ENCODE data around the gene KRT76.
"Not testable (repeated sequence)": the region's sequence is repeated elsewhere in the genome, so short reads cannot be mapped to it uniquely, and the experiment has no call there.

Gene KRT76

GRCh38 chr12:52796429-52796794 lies 19.3 kb upstream of the KRT76 start:
- DNase-seq: no peak

DNA sequence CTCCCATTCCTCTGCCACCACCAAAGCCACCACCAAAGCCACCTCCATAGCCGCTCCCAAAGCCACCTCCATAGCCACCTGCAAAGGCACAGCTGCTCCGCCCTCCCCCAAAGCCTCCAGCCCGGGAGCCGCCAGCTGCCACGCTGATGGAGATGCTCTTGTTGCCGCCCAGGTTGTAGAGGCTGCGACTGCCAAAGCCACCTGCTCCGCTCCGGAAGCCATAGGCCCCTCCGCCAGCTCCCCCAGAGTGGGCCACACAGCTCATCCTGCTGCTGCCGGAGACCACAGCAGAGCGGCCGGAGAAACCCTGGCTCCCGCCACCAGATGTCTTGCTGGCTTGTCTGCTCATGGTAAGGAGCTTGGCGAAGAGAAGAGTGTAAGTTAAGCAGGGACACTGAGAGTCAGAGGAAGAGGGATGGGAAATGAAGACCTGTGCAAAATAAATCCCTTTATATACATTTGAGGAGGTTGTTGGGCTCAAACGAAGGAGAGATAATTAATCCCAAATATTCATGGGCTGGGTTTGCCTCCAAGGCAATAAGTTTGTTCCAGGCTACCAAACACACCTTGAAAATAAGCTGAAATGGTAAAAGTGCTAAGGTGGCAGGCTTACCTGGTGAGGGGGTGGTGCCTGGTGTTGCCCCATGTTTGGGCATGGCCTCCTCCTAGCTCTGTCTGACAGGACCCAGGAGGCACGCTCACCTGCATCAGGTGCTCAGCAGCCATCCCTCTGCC lies 18.7 kb upstream of the KRT76 start, which contains the start of gene KRT3:
Gene KRT3 (minus strand): TSS at position 424 of the 735 bp plus-strand sequence. CDS start 75 bp downstream, at position 349.
- no peak for DNase-seq

DNA sequence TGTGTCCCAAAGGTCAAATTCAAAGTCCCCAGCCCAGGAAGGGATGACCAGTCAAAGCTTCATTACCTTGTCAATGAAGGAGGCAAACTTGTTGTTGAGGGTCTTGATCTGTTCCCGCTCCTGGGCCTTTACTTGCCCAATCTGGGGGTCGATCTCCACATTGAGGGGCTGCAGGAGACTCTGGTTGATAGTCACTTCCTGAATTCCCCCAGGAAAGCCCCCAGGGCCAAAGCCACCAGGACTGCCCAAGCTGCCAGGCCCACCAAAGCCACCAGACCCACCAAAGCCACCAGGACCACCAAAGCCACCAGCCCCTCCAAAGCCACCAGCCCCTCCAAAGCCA lies 18.2 kb upstream of the KRT76 start:
- not testable (repeated sequence) for DNase-seq

DNA sequence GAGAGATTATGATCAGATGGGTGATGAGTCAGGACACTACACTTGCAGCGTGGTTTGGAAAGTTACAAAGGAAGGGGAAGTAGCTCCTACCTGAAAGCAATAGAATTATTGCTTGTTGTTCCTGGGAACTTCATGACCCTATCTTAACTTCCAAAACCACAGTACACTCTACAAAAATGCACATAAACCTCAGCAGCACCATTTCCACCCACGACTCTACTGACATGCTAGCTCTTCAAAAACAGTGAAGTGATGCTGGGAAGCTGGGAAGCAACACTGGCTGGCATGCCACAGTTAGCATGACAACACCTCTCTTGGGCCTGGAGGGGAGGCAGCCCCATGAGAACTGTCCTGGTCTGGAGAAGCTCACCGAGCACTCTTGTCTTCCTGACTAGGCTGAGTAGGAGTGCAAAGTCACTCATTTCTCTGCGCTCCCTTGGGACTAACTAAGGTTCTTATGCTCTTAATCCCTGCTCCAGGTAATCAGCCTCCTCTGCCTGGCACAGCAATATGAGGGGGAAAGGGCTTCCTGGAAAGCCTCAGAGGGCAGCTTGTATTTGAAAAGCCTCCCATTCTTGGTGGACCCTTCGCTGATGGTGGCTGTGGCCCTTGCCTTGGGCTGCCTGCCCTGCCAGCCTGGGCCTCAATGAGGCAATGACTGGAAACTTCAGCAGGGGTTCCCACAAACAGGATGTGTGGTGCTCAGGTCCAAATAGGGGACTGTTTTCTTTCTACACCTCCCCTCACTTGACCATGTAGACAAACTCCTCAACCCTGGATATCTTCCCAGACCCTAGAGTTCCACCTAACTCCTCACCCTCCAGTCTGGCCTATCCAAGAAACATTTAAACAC lies 17.6 kb upstream of the KRT76 start:
- no peak for DNase-seq

DNA sequence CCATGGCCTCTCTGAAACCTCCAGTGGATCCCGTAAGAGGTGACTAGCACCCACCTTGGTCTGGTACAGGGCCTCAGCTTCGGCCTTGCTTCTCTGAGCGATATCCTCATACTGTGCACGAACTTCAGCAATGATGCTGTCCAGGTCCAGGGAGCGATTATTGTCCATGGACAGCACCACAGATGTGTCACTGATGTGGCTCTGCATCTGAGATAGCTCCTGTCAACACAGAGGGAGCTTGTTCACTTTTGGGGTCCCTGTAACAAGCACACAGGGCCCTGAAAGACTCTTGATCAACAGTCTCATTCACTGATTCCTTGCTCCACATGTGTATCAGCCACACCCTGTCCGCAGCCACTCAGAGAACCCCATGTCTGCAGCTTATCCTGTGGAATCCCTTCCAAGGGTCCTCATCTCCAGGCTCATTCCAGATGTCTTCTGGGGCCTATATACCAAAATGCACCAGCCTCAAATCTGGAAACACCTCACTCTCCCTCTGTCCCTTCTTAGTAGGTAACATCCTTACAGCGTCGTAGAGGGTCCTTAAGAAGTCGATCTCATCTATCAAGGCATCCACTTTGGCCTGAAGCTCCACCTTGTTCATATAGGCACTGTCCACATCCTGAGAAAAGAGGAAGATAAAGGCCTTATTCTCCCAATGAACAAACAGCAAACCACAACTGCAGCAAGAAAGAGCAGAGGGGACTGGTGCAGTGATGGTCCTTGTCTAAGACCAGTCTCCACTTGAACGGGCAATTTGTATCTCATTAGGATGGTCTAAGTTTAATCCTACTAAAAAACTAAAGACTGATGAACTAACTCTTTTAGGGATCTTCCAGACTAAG lies 15.3 kb upstream of the KRT76 start:
- no peak for DNase-seq

DNA sequence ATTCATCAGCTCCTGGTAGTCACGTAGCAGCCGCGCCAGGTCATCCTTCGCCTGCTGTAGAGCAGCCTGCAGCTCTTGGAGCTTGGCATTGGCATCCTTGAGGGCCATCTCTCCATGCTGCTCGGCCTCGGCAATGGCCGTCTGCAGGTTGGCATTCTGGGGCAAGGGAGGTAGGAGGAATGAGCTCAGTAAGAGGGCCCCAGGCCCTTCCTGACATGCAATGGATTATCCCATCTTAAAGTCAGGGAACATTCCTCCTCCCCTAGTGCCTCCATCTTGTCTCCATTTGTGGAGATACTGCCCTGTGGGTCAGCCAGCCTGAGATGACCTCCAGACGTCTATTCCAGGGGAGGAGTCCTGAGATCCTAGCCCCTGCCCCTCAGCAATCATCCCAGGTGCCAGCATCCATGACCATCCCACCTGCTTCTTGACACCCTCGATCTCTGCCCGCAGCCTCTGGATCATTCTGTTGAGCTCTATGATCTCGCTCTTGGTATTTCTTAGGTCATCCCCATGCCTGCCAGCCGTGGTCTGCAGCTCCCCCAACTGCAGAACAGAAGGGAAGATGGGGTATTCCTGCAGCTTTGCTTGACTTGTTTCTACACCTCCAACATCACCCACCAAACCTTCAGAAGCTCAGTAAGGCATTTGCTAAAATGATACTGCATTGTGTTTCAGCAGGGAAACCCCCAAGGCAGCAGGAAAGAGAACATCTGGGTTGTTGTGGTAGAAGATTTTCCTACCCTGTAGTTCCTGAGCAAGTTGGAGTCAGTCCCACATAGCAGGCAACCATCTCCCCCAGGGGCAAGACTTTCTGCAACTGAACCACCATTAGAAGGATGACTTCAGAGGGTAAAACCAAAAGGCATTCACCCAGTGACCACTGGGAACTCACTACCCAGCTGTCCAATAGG lies 14.4 kb upstream of the KRT76 start:
- DNase-seq: no peak

GRCh38 chr12:52790427-52791270 lies 13.5 kb upstream of the KRT76 start:
- no peak for DNase-seq

GRCh38 chr12:52789637-52790426 lies 12.7 kb upstream of the KRT76 start:
- no peak for DNase-seq

- DNase-seq: no peak
These were observed 11.9 kb upstream of the KRT76 start for GRCh38 chr12:52788876-52789636.

GRCh38 chr12:52788192-52788875 lies 11.2 kb upstream of the KRT76 start:
- DNase-seq: no peak

DNA sequence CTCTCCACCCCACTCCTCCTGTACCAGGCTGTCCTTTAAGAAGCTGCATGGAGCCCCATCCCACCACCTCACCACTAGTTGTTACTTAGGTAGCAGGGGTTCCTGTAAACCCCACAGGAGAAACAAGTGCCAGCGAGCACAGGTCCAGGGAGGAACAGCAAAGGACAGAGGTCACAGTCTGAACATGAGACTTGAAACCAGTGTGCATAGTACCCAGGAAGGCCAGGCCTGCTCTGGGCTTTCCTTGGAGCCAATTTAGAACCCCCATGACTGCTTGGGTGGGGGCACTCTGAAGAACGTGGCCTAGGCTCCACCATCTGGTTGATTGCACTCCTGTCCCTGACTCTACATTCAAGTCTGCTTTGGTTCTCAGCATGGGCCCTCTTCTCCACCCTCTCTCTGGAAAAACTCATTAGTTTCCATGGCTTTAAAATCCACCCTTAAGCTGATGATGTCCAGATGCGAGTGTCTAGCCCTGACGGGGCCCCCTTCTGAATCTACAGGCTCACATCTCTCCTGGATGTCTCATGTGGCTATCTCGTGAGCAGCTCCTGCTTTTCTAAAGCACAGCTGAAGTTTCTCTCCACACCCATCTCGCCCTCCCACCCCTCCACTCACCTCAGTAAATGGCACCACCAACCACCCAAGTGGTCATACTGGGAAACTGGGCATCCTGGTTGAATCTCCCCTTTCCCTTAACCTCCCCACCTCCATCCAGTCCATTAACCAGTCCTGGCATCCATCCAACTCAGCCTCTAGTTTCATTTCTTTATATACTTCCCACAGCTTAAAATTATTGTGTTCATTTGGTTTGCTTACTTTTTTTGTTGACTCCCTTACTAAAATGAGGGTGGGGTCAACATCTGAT lies 10.4 kb upstream of the KRT76 start:
- DNase-seq: no peak

GRCh38 chr12:52784909-52785308 lies 7.8 kb upstream of the KRT76 start:
- DNase-seq: no peak

DNA sequence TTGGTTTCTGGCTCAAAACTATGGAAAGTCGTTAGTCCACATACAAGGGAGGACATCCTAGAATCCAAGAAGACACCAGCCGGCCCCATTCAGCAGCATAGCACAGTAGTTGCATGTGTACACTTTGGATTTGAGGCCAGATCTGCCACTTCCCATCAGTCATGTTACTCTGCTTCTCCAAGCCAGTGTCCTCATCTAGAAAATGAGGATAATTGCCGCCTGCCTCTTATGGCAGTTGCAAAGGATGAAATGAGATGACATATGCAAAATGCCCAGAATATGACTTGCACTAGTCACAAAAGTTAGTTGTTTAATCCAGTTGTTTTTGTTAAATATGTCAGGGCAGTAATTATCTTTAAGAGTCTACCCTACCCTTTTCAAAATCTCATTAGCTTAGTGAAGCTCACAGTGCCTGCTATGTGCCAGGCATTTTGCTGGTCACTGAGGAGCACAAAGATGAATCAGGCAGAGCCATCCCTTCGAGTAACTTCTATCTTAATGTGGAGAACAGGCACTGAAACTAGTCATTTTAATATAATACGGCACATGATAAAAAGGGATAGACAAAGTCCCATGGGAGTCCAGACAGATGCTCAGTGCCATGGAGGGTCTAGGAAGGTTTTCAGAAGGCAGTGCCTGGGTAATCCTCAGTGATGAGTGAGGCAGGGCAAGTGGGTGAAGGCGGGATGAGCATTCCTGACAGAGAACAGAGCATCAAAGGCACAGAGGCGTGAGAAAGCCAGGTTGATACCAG lies 6.6 kb upstream of the KRT76 start:
- DNase-seq: no peak

- no peak for DNase-seq
These were observed 5.4 kb upstream of the KRT76 start for GRCh38 chr12:52782502-52782901.

DNA sequence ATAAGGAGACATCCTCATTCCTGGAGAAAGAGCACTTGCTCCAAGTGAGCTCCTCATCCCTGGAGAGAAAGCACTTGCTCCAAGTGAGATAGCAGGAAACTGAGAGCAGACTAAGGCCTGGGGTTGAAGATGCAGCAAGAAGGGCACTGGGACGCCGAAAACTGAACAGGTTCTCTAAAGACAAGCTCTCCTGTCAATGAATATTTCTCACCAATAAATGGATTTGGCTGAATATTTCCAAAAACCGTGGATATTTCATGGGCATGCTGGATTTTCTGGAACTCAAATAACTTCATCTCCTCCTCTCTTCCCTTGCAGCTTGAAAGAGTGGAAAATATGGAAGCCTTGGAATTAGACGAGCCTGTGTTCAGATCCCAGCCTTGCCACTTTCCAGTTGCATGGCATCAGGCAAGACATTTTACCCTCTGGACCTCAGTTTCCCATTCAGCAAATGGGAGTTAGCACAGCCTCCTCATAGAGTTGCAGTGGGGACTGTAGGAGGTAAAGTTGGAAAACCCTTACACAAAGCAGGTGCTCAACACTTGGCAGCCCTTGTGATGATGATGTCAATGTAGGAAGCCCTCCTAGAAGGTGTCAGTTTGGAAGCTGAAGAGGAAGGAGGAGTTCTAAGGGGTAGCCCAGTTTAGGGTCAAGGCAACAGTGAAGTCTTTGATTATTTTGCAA lies 4.4 kb upstream of the KRT76 start:
- DNase-seq: no peak

- DNase-seq: no peak
These were observed 2.8 kb upstream of the KRT76 start for GRCh38 chr12:52779914-52780313.

GRCh38 chr12:52778833-52779232 lies 1.7 kb upstream of the KRT76 start:
- no peak for DNase-seq

All from AML-193 (cell line).